C4-2B (cell line): ENCODE data around the gene APCDD1.

Experiments used
- CTCF ChIP-seq: fragments of 450-650 bp; conservative IDR thresholded peaks from 2 replicates; pipeline ENCODE4 v1.5.1; 2017; ENCODE audit warnings: mild to moderate bottlenecking
- ZFX ChIP-seq: fragments of 450-650 bp; IDR thresholded peaks from 2 replicates; pipeline ENCODE4 v1.6.1; 2017

DNA sequence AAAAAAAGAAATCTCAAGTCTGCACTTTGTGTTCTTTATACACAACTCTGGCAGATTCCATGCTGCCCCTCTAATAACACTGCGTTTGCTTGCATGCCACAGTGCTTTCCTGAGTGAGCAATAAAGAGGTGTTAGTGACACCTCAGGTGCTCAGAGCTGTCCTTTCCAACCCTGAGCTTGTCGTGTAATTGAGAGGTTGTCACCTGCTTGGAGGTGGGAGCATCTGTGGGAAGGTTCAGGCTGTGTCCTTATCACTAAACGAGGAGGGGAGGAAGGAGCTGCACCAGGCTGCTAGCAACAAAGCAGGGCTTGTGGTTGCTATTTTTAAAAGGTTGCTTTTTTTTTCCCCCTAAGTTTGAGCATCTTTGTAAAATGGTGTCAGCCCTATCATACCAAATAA lies 31.9 kb downstream of the APCDD1 start:
- TF ChIP-seq CTCF (no peak), ZFX (no peak)
